HG02798 (cell line): Measurements from ENCODE around the gene FAM171A1.

Source experiments
- ATAC-seq: cut with Tn5 transposase; IDR thresholded peaks from one replicate; pipeline ENCODE4 v1.9.1; 2021; ENCODE audit warnings: mild to moderate bottlenecking; ENCODE audit not compliant: unreplicated experiment, poor library complexity

FAM171A1 gene

GRCh38 chr10:15374566-15374965, 3.5 kb upstream of the FAM171A1 start:
- no peak for ATAC-seq

- ATAC-seq = peak; percentile 47
These were observed 3.1 kb upstream of the FAM171A1 start for GRCh38 chr10:15374156-15374555.

- no peak for ATAC-seq
These were observed 2.1 kb upstream of the FAM171A1 start for GRCh38 chr10:15373199-15373598.

GRCh38 chr10:15370212-15370855, 755 bp downstream of the FAM171A1 start:
- ATAC-seq = no peak

GRCh38 chr10:15369256-15370211, 1.6 kb downstream of the FAM171A1 start:
- ATAC-seq = no peak

- ATAC-seq = no peak
These were observed 2.8 kb downstream of the FAM171A1 start for GRCh38 chr10:15368101-15368855.

- ATAC-seq = no peak
These were observed 3.6 kb downstream of the FAM171A1 start for GRCh38 chr10:15367296-15368085.

- ATAC-seq = no peak
These were observed 5.4 kb downstream of the FAM171A1 start for GRCh38 chr10:15365692-15366091.

GRCh38 chr10:15364001-15364400, 7.1 kb downstream of the FAM171A1 start:
- no peak for ATAC-seq

- ATAC-seq = no peak
These were observed 8.1 kb downstream of the FAM171A1 start for GRCh38 chr10:15363031-15363430.

- ATAC-seq = no peak
These were observed 10.0 kb downstream of the FAM171A1 start for GRCh38 chr10:15361131-15361530.

- no peak for ATAC-seq
These were observed 10.5 kb downstream of the FAM171A1 start for GRCh38 chr10:15360566-15360965.

GRCh38 chr10:15353471-15354017, 17.5 kb downstream of the FAM171A1 start:
- no peak for ATAC-seq

GRCh38 chr10:15352836-15353235, 18.3 kb downstream of the FAM171A1 start:
- ATAC-seq = no peak

GRCh38 chr10:15352201-15352600, 18.9 kb downstream of the FAM171A1 start:
- ATAC-seq = no peak

- no peak for ATAC-seq
These were observed 19.8 kb downstream of the FAM171A1 start for GRCh38 chr10:15351099-15351820.

- ATAC-seq = no peak
These were observed 22.0 kb downstream of the FAM171A1 start for GRCh38 chr10:15349112-15349511.

GRCh38 chr10:15348579-15348978, 22.5 kb downstream of the FAM171A1 start:
- no peak for ATAC-seq

- ATAC-seq = no peak
These were observed 23.9 kb downstream of the FAM171A1 start for GRCh38 chr10:15347150-15347549.
